Stimulated activated CD8-positive, alpha-beta memory T cell treated with anti-CD3 and anti-CD28 coated beads, Interleukin-15, amount 100 ng/mL, for 4 hours (primary cell): ENCODE results near the gene FRG2C.
"Not testable (repeated sequence)": the region's sequence is repeated elsewhere in the genome, so short reads cannot be mapped to it uniquely, and the experiment has no call there.

Experiments used
- DNase-seq, 2 donors: peaks; one replicate each; pipeline ENCODE4 v3.0.0-alpha.2; 2020; ENCODE audit warnings: low read depth in 2 of 2

FRG2C gene

GRCh38 chr3:75664028-75664427, at the start of gene FRG2C:
Gene FRG2C (plus strand): TSS chr3:75664328. CDS start chr3:75664380, 52 bp downstream.
- DNase-seq = not testable (repeated sequence)

- DNase-seq = not testable (repeated sequence)
Observed at GRCh38 chr3:75618666-75619305, 45.3 kb upstream of the FRG2C start.

- DNase-seq = not testable (repeated sequence)
Observed at GRCh38 chr3:75619481-75620031, 44.6 kb upstream of the FRG2C start.

- not testable (repeated sequence) for DNase-seq
Observed at GRCh38 chr3:75621772-75622171, 42.4 kb upstream of the FRG2C start.

- not testable (repeated sequence) for DNase-seq
Observed at GRCh38 chr3:75623656-75624055, 40.5 kb upstream of the FRG2C start.

GRCh38 chr3:75630887-75631535, 33.1 kb upstream of the FRG2C start:
- DNase-seq = not testable (repeated sequence)

- DNase-seq = no peak
Observed at GRCh38 chr3:75631541-75631940, 32.6 kb upstream of the FRG2C start.

GRCh38 chr3:75638947-75639346, 25.2 kb upstream of the FRG2C start:
- DNase-seq = not testable (repeated sequence)

- not testable (repeated sequence) for DNase-seq
Observed at GRCh38 chr3:75641107-75641517, 23.0 kb upstream of the FRG2C start.

- DNase-seq = not testable (repeated sequence)
Observed at GRCh38 chr3:75643031-75643800, 20.9 kb upstream of the FRG2C start.

GRCh38 chr3:75645548-75645947, 18.6 kb upstream of the FRG2C start:
- DNase-seq = not testable (repeated sequence)

- no peak for DNase-seq
Observed at GRCh38 chr3:75650191-75650590, 13.9 kb upstream of the FRG2C start.

- not testable (repeated sequence) for DNase-seq
Observed at GRCh38 chr3:75655101-75655904, 8.8 kb upstream of the FRG2C start.

GRCh38 chr3:75655956-75656355, 8.2 kb upstream of the FRG2C start:
- not testable (repeated sequence) for DNase-seq

- not testable (repeated sequence) for DNase-seq
Observed at GRCh38 chr3:75658411-75659107, 5.6 kb upstream of the FRG2C start.

- DNase-seq = not testable (repeated sequence)
Observed at GRCh38 chr3:75659108-75659433, 5.1 kb upstream of the FRG2C start.

- not testable (repeated sequence) for DNase-seq
Observed at GRCh38 chr3:75665626-75666025, 1.5 kb downstream of the FRG2C start.

GRCh38 chr3:75667757-75668701, 3.9 kb downstream of the FRG2C start:
- not testable (repeated sequence) for DNase-seq

- peak; percentile 24 to 34 for DNase-seq
Observed at GRCh38 chr3:75668759-75669347, 4.7 kb downstream of the FRG2C start.
